Daoy (cell line): Measurements from ENCODE around the gene ZBTB25. TPM values are rescaled to one million over a fixed set of nuclear protein-coding genes. Genes with fewer than 3 reads are reported as not detected.
A peak's percentile ranks its signal among the peaks of the same experiment; 100 is the strongest.

Source experiments
- DNase-seq: peaks from one replicate; pipeline ENCODE4 v3.0.0-alpha.2; 2015; ENCODE audit warnings: low read depth
- total RNA-seq: library from RNA; depleted of rRNA; stranded (reverse); fragments of >200 nt; shearing (Covaris generic); gene quantifications from 2 replicates; pipeline ENCODE4 v1.2.3, GENCODE V29; 2014

Gene ZBTB25
- total RNA-seq, 1 experiment from 2014 or later = 2.0 TPM

DNA sequence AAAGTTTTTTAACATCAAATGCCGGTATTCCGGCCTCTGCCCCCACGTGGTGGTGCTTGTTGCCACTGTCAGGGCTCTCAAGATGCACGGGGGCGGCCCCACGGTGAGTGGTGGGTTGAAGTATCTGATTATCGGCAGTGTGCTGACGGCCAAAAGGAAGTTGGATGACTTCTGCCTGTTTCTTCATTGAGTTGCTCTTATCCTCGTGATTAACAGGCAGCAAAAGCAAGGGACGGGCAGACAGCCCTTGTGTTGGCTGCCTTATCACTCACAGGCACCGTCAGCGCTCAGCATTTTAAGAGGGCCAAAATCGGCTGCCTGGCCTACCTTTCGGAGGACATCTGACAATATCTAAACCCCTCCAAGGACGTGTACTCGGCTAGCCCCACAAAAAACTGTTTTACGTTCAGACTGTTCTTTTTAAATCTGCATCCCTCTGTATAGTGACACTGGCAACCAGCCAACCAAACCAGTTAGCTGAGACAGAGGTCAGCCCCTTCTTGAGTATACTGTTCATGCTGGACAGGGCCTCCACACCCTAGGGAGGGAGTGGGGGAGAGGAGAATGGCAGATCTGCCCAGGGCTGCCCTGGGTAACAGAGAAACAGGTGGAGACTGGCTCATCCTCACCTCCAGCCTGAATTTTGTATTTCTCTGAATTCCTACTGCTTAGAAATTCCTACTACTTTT is 61.2 kb downstream of the ZBTB25 start:
- no peak for DNase-seq

DNA sequence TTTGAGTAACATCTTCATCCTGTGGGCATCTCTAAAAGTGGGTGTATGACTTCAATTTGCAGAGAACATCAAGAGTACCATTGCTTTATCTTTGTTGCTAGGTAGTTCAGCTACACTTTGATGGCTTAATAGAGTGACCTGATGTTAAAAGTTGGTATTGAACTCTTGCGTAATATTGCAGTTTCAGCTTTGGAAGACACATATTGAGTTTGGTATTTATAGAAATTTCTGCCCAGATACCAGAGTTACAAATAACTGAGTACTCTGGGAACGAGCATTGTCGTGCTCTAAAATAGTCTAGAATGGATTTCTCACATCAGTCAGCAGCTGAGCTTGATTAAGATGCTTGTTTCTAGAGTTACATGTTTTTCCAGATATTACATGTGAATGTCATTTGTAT is 63.1 kb downstream of the ZBTB25 start:
- no peak for DNase-seq

GRCh38 chr14:64439141-64439540 is 64.5 kb downstream of the ZBTB25 start:
- no peak for DNase-seq

GRCh38 chr14:64438181-64438841 is 65.3 kb downstream of the ZBTB25 start:
- DNase-seq = peak; percentile 86

DNA sequence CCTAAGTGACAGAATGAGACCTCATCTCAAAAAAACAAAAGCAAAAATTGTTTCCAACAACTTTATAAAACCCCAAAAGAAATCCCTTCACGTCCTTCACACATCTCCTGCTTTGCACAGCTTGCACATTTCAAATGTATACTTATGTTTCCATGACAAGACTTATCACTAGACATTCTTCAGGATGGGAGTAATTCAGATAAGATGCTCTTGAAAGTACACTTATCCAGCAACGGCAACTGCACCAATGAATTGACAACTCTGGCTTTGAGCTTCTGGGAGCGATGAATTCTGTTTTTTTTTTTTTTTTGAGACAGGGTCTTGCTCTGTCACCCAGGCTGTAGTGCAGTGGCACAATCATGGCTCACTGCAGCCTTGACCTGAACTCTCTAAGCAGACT is 69.1 kb downstream of the ZBTB25 start:
- DNase-seq = no peak

- DNase-seq = no peak
These were observed 79.7 kb downstream of the ZBTB25 start for GRCh38 chr14:64423987-64424386.

GRCh38 chr14:64422756-64423155 is 80.9 kb downstream of the ZBTB25 start:
- no peak for DNase-seq

GRCh38 chr14:64422005-64422404 is 81.6 kb downstream of the ZBTB25 start:
- no peak for DNase-seq

DNA sequence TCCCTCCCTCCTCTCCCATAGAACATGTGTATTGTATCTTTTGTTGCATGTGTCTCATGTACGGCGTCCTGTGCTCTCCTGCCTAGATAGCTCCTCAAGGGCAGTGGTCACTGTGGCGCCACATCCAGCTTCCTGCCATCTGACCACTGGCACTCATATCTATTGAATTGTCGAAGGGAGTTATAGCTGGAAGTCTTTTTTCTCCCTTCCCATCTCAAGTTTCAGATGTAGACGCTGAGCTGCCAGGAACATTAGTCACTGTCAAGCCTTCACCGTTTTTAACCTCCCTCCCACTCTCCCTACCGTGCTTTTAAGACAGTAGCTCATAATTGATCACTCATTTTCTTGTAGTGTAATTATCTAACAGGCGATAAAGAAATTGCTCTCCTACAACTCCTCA is 82.5 kb downstream of the ZBTB25 start:
- peak; percentile 33 for DNase-seq

DNA sequence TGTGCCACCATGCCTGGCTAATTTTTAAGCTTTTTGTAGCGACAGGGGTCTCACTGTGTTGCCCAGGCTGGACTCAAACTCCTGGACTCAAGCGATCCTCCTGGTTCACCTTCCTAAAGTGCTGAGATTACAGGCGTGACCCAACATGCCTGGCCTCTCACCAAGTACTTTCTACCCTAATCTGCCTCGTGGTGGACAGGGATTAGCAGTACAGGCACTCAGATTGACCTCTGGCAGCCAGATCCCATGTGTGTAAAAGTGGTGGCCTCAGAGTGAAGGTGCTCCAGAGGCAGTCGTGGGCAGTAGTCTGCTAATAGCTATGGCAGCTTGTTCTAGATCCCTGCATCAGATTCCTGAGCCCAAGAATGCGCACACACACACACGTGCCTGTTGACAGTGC is 84.6 kb downstream of the ZBTB25 start:
- DNase-seq = no peak

GRCh38 chr14:64417771-64418125 is 85.9 kb downstream of the ZBTB25 start:
- DNase-seq = no peak

DNA sequence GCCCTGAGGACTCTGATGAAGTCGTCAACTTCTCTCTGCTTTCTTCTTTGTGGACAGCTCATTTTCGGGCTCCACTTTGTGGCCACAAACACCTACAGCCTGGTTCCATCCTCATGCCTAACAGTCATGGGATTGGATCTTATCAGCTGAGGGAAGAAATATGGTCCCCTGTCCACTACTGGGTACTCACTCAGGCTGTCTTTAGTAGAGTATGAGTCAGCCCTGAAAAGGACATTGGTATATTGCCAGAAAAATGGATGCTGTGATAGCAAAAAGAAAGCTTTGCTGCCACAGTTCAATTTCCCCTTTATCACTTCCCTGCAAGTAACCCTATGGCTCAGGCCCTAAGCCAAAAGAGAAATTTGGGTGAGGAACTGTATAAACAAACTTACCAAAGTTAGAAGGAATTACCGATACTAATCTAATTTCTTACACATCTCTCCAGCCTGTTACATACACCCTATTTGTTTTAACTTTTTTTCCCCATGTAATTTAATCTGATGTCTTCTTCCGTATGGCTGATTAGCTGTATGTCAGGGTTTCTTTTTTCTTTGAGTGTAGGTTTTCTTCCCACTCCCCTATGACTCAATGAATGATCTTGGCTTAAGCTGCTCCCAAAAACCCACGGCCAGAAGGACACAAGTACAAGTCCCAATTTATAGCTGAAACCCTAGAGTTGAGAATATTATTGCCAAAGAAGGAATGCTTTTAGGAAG is 86.4 kb downstream of the ZBTB25 start:
- DNase-seq = peak; percentile 15

DNA sequence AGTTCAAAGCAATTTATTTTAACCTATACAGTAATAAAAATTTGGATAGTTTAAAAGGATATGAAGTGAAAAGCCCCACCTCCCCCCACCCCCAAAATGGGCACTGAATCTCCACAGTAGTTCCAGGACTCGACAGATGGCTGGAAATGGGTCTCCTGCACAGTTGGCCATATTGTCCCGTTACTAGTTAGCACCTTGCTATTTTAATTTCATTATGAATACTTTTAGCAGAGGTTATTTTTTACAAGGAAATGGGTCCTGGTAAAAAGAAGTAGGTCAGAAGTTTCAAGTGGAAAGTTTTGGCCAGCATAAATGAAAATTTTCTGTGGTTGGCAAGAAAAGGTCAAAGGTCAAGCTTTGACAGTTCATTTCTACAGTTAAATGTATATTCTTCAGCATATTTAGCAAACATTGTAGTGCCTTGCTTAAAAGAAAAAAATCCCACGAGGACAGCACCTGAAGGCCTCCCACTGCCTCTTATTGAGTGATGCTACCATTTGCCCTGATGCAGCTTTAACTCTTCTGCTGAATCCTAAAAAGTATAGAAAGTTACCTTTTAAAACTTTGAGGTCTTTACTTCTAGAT is 87.2 kb downstream of the ZBTB25 start:
- no peak for DNase-seq

DNA sequence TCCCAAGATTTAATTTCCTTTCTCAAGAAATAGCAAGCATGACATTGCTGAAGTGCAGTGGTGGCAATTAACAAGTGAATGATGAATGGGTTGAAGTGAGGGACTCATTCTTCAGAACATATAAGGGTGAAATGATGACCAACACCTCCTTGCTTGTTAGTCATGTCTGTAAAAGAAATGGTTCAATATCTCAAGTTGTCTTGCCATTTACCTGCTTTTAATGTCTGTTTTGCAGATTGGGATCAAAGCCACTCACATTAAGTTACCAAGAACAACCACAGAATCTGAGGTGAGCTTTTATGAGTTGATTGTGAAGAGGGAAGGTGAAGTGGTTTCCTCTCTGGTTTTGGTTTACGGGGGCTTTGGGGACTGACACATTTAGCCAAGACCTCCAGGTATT is 91.4 kb downstream of the ZBTB25 start:
- DNase-seq = no peak

DNA sequence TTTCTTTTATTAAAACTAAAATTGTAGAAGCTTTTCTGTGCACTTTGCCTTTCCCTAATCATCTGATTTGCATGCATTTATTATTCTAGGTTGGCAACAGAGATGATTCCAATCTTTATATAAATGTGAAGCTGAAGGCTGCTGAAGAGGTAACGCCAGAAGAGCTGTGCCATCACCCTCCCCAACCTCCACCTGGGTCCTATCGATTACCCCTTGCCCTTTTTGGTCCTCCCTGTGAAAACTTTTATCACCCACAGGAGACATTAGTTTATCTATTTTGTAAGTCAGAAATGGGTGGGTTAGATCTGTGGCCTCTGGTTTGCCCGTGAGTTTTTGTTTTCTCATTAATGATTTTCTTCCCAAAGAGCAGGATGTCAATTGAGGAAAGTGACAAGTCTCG is 92.6 kb downstream of the ZBTB25 start:
- no peak for DNase-seq

DNA sequence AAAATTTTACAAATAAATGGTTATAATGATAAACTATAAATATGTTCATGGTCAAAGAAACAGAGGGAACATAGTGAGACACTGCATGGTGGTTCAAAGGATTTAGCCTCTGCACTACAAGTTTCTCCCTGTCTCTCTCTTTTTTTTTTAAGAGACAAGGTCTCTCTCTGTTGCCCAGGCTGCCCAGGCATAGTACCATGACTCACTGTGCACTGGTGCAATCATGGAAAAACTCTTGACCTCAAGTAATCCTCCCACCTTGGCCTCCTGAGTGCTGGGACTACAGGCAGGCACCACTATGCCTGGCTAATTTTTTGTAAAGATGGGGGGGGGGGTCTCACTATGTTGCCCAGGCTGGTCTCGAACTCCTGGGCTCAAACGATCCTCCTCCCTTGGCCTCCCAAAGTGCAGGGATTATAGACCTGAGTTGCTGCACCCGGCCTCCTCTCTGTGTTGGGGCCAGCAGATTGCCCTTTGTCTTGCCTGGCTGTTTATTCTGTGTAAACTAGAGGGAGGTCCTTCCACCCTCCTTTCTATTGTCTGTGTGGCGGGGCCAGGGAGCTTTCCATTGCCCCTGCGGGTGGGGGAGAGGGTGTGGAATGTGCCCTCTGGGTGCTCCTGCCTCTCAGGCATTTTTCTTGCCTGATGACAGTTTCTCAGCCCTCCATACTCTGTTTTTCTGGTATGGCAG is 93.4 kb downstream of the ZBTB25 start:
- peak; percentile 37 for DNase-seq

GRCh38 chr14:64409126-64409920 is 94.3 kb downstream of the ZBTB25 start:
- DNase-seq = no peak

DNA sequence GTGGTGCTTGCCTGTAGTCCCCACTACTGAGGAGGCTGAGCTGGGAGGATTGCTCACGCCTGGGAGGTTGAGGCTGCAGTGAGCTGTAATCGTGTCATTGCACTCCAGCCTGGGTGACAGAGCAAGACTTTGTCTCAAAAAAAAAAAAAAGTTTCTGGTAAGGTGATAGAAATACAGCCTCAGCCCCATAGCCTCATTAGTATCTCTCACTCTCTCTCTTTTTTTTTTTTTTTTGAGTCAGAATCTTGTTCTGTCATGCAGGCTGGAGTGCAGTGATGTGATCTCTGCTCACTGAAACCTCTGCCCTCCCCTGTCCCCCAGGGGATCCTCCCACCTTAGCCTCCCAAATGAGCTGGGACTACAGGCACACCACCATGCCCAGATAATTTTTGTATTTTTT is 96.3 kb downstream of the ZBTB25 start:
- no peak for DNase-seq

DNA sequence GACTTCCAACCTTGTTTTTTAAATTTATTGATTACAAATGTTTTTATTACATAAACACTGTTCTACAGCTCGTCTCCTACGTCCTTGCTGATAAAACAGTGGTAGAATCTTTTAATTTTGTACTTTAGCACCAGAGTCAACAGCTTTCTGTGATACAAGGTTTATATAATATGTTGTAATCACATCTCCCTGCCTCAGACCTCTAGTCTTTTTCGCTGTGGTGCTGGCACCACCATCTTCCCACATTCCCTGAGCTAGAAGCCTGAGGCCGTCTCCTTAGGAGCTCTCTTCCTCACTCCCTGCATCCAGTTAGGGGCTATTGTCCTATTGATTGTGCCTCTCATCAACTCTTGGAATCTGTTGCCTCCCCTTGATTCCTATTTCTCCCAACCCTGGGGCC is 98.3 kb downstream of the ZBTB25 start:
- DNase-seq = no peak

GRCh38 chr14:64401949-64402348 is 101.7 kb downstream of the ZBTB25 start:
- DNase-seq = no peak

GRCh38 chr14:64400829-64401459 is 102.7 kb downstream of the ZBTB25 start:
- no peak for DNase-seq
